Measurements from ENCODE around the gene IL21R.
"Not testable (repeated sequence)": the region's sequence is repeated elsewhere in the genome, so short reads cannot be mapped to it uniquely, and the experiment has no call there.

Gene IL21R

DNA sequence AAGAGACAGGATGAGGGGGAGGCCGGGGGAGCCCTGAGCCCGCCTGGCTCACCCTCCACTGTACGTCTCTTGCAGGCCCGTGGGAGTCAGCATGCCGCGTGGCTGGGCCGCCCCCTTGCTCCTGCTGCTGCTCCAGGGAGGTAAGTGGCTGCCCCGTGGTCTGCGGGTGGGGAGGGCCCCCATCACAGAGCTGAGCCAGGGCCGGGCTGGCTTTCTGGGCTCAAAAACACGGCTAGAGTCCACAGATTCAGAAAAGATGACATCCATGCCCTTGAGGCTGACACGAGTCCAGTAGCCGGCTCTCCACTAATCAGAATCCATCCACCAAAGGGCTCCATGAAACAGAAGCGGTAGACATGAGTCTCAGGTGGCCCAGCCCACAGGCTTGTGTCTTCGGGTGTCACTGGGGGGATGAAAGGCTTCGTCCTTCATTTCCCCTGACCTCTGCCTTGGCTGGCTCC lies 28.0 kb downstream of the IL21R start:
- no peak for DNase-seq

DNA sequence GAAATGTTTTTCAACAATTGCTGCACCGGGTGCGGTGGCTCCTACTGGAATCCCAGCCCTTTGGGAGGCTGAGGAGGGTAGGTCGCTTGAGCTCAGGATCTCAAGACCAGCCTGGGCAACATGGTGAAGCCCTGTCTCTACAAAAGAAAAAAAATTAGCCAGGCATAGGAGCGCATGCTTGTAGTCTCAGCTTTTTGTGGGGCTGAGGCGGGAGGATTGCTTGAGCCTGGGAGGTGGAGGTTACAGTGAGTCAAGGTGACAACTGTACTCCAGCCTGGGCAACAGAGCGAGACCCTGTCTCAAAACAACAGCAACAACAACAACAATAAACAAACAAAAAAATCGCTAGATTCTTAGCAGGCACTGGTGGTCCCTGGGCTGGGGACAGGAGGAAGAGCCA lies 28.5 kb downstream of the IL21R start:
- DNase-seq, result no peak

GRCh38 chr16:27430923-27431484 lies 29.0 kb downstream of the IL21R start:
- no peak for DNase-seq

DNA sequence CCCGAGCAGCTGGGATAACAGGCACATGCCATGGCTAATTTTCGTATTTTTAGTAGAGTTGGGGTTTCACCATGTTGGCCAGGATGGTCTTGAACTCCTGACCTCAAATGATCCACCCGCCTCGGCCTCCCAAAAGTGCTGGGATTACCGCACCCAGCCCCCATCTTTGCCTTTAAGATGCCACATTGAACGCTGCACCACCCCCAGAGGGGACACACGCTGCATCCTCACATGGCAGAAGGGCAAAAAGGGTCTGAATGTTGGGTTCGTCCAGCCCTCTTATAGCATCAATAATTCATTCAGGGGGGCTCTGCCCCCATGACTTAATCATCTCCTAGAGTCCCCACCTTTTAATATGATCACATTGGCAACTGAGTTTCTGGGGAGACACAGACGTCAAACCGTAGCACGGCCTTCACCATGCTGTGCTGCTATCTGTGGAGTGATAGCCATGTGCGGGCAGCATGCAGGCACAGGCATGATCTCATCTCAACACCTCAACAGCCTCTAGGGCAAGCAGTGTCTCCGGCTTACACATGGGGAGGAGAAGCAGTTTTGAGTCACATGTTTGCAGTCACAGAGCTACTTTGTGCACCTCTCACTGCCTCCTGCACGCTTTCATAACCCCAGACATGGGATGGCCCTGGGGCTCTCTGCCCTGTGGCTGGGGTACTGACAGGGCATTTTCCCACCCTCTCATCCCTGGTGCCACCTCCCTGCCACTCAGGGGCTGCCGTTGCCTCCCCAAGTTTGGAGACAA lies 30.0 kb downstream of the IL21R start:
- DNase-seq, result no peak

DNA sequence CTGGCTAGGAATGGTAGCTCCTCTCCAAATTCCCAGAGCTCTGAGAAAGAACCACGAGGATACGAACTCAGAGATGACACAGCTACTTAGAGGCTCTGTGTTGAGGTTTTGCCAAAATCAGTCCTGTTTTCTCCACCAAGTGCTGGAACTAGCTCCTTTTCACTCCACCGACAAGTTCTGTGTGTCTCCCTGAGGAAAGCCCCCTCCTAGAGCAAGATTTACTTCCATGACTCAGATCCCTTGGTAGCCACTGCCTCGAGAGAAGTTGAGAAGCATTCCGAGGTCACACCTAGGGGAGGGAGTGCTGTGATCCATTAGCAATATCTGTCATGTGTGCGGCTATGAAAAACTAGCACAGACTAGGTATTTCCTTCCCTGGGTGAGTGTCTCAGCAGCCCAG lies 30.6 kb downstream of the IL21R start:
- no peak for DNase-seq

DNA sequence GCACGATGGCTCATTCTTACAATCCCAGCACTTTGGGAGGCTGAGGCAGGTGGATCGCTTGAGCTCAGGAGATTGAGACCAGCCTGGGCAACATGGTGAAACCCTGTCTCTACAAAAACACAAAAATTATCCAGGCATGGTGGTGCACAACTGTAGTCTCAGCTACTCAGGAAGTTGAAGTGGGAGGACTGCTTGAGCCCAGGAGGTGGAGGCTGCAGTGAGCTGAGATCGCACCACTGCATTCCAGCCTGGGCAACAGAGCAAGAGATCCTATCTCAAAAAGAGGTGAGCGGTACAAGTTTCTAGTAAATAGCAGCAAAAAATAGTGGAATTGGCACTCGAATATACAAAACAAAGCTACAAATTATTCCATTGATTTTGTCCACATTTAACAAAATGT lies 31.2 kb downstream of the IL21R start:
- DNase-seq, result not testable (repeated sequence)

DNA sequence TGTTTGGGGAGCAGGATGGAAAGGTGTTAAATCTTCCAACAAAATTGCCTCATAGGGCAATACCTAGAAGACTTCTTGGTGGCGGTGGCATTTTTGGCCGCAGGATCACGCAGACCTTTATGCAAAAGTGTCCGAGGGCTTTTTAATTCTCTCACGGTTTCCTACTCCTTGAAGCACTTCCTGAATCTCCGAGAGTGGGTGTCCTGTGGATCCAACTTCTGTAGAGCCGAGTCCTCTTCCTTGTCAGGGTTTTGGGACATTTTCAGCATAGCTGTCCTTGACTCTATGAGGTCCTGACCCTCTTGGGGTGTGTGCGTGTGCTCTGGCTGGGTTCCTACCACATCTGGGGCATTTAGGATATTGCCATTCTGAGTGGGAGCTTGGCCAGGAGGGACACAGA lies 31.7 kb downstream of the IL21R start:
- DNase-seq, result no peak

GRCh38 chr16:27434141-27435051 lies 32.4 kb downstream of the IL21R start:
- no peak for DNase-seq

DNA sequence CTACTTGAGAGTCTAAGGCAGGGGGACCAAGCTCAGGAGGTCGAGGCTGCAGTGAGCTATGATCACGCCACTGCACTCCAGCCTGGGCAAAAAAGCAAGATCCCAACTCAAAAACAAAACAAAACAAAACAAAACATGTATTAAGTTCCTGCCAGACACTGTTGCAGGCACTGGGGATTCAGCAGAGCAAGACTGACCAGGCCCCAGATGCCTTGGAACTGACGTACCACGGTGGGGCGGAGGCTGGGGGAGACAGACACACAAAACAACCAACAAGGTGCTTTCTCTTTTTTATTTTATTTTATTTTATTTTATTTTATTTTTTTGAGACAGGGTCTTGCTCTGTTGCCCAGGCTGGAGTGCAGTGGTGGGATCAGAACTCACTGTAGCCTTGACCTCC lies 33.2 kb downstream of the IL21R start:
- DNase-seq, result not testable (repeated sequence)

DNA sequence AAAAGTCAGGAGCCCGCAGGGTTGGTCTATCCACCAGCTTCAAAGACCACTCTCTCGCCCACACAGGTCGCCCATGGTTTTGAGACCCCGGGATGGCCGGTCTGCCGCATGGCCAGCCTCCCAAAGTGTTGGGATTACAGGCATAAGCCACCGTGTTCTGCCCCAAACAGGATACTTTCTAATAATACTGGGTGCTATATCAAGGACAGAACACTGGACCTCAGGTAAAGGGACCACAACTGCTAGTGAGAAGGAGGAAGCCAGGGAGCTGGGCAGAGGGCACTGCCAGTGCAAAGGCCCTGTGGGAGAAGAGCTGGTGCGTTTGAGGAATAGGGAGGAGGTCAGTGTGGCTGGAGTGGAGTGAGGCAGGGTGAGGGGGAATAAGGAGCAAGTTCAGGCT lies 34.1 kb downstream of the IL21R start:
- DNase-seq, result no peak

- no peak for DNase-seq
Measured at GRCh38 chr16:27436921-27437650, 35.1 kb downstream of the IL21R start.

GRCh38 chr16:27437946-27438345 lies 36.0 kb downstream of the IL21R start:
- no peak for DNase-seq

GRCh38 chr16:27439271-27440018 lies 37.5 kb downstream of the IL21R start:
- DNase-seq, result no peak

DNA sequence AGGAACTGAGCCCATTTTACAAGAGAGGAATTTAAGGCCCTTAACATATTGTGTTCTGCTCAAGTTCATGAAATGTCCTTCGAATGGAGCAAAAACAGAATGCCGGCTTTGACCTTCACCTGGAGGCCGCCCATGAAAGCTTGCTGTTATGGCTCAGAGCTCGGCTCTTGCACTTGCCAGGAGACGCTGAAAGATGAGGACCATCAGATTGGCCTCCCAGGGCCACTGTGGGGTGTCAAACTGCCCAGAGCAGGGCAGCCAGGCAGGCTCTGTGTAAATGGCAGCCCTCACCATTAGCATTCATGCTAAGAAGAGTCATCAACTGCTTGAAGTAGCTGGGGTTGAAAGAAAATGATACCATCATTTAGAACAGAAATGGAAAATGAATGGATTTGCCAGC lies 39.3 kb downstream of the IL21R start:
- no peak for DNase-seq

- DNase-seq, result no peak
Measured at GRCh38 chr16:27441998-27442397, 40.0 kb downstream of the IL21R start.

DNA sequence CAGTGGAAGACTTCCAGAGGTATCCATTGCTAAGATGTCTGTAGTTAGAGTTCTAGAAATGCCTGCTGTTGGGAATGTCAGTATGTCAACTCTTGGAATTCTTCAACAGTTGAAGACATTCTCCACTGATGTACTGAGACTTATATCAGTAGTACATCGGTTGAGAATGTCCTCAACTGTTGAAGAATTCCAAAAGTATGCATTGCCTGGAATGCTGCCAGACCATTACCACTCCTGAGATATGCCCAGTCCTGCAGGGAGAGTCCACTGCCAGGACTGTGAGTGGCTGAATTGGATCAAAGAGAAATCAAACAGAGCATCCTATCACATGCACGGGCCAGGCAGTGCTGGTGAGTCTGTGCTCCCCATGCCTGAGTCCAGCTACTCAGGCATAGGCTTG lies 42.0 kb downstream of the IL21R start:
- DNase-seq, result no peak

GRCh38 chr16:27444470-27444869 lies 42.5 kb downstream of the IL21R start:
- no peak for DNase-seq

DNA sequence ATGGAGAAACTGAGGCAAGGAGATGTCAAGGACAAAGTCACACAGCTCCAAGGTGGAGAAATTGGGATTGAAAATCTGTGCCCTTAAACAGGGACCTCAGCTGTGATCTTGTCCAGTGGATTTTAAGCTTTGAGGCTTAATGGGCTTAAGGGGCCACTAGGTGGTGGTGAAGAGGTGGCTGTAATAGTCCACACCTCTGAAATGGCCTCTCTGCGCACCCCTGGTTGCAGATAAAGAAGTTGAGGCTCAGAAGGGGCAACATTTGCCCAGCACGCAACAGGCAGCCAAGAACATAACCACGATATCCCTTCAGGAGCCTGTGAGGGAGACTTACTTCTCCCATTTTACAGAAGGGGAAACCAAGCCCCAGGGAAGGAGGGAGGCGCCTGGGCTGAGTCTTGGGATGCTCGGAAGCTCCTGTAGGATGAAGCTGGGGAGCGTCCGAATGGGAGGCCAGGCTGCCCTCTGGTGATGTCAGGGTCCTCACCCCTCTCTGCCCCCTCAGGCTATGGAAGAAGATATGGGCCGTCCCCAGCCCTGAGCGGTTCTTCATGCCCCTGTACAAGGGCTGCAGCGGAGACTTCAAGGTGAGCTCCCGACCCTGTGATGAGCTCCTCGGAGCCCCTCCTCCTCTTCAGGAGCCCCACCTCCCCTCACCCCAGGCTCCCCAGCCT lies 43.7 kb downstream of the IL21R start:
- no peak for DNase-seq

DNA sequence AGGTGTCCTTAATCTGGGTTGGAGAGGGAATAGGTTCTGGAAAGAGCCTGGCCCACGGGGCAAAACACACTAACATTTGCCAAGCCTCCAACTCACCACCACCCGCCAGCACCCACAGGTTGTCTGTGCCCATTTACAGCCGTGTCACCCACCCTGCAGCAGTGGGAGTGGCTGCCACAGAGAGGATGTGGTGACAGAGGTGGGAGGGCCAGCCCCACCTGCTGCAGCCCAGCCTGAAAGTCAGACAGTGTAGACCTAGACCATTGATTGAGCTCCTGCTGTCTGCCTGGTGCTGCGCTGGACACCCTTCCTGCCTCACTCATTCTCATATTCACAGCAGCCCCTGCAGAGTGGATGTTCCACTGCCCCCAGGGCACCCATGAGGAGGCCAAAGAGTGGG lies 44.7 kb downstream of the IL21R start:
- no peak for DNase-seq

- DNase-seq, result no peak
Measured at GRCh38 chr16:27447301-27447700, 45.3 kb downstream of the IL21R start.

DNA sequence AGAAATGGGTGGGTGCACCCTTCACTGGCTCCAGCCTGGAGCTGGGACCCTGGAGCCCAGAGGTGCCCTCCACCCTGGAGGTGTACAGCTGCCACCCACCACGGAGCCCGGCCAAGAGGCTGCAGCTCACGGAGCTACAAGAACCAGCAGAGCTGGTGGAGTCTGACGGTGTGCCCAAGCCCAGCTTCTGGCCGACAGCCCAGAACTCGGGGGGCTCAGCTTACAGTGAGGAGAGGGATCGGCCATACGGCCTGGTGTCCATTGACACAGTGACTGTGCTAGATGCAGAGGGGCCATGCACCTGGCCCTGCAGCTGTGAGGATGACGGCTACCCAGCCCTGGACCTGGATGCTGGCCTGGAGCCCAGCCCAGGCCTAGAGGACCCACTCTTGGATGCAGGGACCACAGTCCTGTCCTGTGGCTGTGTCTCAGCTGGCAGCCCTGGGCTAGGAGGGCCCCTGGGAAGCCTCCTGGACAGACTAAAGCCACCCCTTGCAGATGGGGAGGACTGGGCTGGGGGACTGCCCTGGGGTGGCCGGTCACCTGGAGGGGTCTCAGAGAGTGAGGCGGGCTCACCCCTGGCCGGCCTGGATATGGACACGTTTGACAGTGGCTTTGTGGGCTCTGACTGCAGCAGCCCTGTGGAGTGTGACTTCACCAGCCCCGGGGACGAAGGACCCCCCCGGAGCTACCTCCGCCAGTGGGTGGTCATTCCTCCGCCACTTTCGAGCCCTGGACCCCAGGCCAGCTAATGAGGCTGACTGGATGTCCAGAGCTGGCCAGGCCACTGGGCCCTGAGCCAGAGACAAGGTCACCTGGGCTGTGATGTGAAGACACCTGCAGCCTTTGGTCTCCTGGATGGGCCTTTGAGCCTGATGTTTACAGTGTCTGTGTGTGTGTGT lies 46.8 kb downstream of the IL21R start:
- no peak for DNase-seq
